T-cell (primary cell): ENCODE results near the gene PLEKHM3. TPM values are rescaled to one million over a fixed set of nuclear protein-coding genes. Genes with fewer than 3 reads are reported as not detected.

ENCODE experiments used
- ATAC-seq, 4 experiments: fragments of 200-7000 bp in 3 of 4; fragments of 150-1000 bp in 1 of 4; cut with Tn5 transposase; replicated peaks in 1 of 4; 1 replicate in 3 of 4; 2 replicates in 1 of 4; pipeline ENCODE4 v1.10.0; 2021; ENCODE audit warnings: moderate library complexity in 3 of 4, mild to moderate bottlenecking in 2 of 4, moderate number of reproducible peaks in 1 of 4
- CTCF ChIA-PET, 2 donors: fragments of 300-600 bp; sonication (Branson Sonifier 250); formaldehyde crosslinking; loops; one replicate each; lab custom pipeline; 2022; ENCODE audit warnings: antibody characterized with exemption in 2 of 2; lab: Charles Lee
- POLR2A ChIA-PET, 2 donors: fragments of 300-600 bp; sonication (Branson Sonifier 250); formaldehyde crosslinking; loops; one replicate each; lab custom pipeline; 2022; ENCODE audit warnings: antibody characterized with exemption in 2 of 2; lab: Charles Lee
- DNase-seq, 35 experiments: peaks; one replicate each; pipeline versions ENCODE4 v3.0.0 to v3.0.0-alpha.2; 2013 to 2023
- H3K27ac ChIP-seq: one replicate; pipeline ENCODE4 v1.5.1; 2013; ENCODE audit warnings: low read length
- H3K27me3 ChIP-seq, 2 experiments: replicated peaks in 1 of 2; 1 replicate in 1 of 2; 2 replicates in 1 of 2; pipeline versions ENCODE4 v1.6.1 to v1.7.0; 2013; ENCODE audit warnings: low read length in 1 of 2, mixed read lengths in 1 of 2; ENCODE audit not compliant: control insufficient read depth in 2 of 2, insufficient read depth in 2 of 2; ENCODE audit errors: extremely low read depth in 1 of 2
- H3K36me3 ChIP-seq, 2 donors: 1 replicate in 1 of 2; 2 replicates in 1 of 2; pipeline versions ENCODE4 v1.6.1 to v1.7.0; 2013; ENCODE audit warnings: low read length in 1 of 2; ENCODE audit not compliant: control insufficient read depth in 2 of 2, insufficient read depth in 1 of 2; ENCODE audit errors: extremely low read depth in 1 of 2
- H3K4me1 ChIP-seq, 2 experiments: 1 replicate in 1 of 2; 2 replicates in 1 of 2; pipeline versions ENCODE4 v1.6.1 to v1.7.0; 2013; ENCODE audit warnings: low read length in 2 of 2, mixed read lengths in 1 of 2; ENCODE audit not compliant: insufficient read depth in 2 of 2, control insufficient read depth in 1 of 2; ENCODE audit errors: extremely low read depth in 1 of 2
- H3K4me3 ChIP-seq, 2 donors: 1 replicate in 1 of 2; 2 replicates in 1 of 2; pipeline versions ENCODE4 v1.5.1 to v1.7.0; 2013; ENCODE audit warnings: mild to moderate bottlenecking in 2 of 2, low read length in 1 of 2, moderate library complexity in 1 of 2; ENCODE audit not compliant: control insufficient read depth in 1 of 2; ENCODE audit errors: extremely low read depth in 1 of 2
- H3K9me3 ChIP-seq: 2 replicates; pipeline ENCODE4 v1.7.0; 2013
- H3K27ac Mint-ChIP-seq, 2 donors: one replicate each; pipeline ENCODE4 v1.8.0; 2020 to 2021; ENCODE audit warnings: mild to moderate bottlenecking in 2 of 2, mixed read lengths in 2 of 2
- H3K27me3 Mint-ChIP-seq, 2 donors: one replicate each; pipeline ENCODE4 v1.8.0; 2021 to 2022; ENCODE audit warnings: mixed read lengths in 2 of 2
- H3K36me3 Mint-ChIP-seq: one replicate; pipeline ENCODE4 v1.8.0; 2021; ENCODE audit warnings: mixed read lengths
- H3K4me1 Mint-ChIP-seq, 3 donors: one replicate each; pipeline ENCODE4 v1.8.0; 2020 to 2022; ENCODE audit warnings: mixed read lengths in 3 of 3, mild to moderate bottlenecking in 1 of 3
- H3K4me3 Mint-ChIP-seq, 3 donors: one replicate each; pipeline ENCODE4 v1.8.0; 2020 to 2022; ENCODE audit warnings: mild to moderate bottlenecking in 3 of 3, mixed read lengths in 3 of 3, moderate library complexity in 3 of 3
- H3K9me3 Mint-ChIP-seq, 3 donors: one replicate each; pipeline ENCODE4 v1.8.0; 2020 to 2022; ENCODE audit warnings: mixed read lengths in 3 of 3
- WGBS: methylation state at CpG from one replicate; pipeline ENCODE4 v1.1.5; 2013; ENCODE audit warnings: missing lambda C conversion rate; ENCODE audit not compliant: insufficient coverage; 5-methylcytosine and 5-hydroxymethylcytosine counted together
- total RNA-seq, 35 experiments: library from RNA in 6 of 35; stranded (reverse) in 6 of 35; fragments of 120-200 nt in 1 of 35; gene quantifications; one replicate each; pipeline versions ENCODE4 v1.2.1 to v1.2.4 and lab custom pipeline; 2013 to 2026

The PLEKHM3 gene
- total RNA-seq, 5 donors from 2014 or later (not counting 1 experiment from before 2014, with no cell fraction given): 12.3 to 18.1 (median 13.9) TPM

- peaks cover 16% of the 10 kb centered on the region for H3K36me3 Mint-ChIP-seq
- 60% methylated on average over 3 of the region's 7 CpGs for WGBS
- Histone ChIP-seq H3K36me3 (no peaks in the 10 kb centered on the region), H3K9me3 (no peaks in the 10 kb centered on the region), H3K4me3 (no peak overlapping the region), H3K27me3 (no peaks in the 10 kb centered on the region), H3K4me1 (no peaks in the 10 kb centered on the region), H3K27ac (no peak overlapping the region)
- no peak for ATAC-seq
- no peak overlapping the region for H3K4me3 Mint-ChIP-seq
- no peaks in the 10 kb centered on the region for H3K27me3 Mint-ChIP-seq
- no peak overlapping the region for H3K27ac Mint-ChIP-seq
- H3K4me1 Mint-ChIP-seq: no peaks in the 10 kb centered on the region
- no peaks in the 10 kb centered on the region for H3K9me3 Mint-ChIP-seq
- POLR2A ChIA-PET: no interaction called here
- no peak for DNase-seq
- CTCF ChIA-PET: no interaction called here
Observed at GRCh38 chr2:207869784-207870778, 155.2 kb downstream of the PLEKHM3 start.

DNA sequence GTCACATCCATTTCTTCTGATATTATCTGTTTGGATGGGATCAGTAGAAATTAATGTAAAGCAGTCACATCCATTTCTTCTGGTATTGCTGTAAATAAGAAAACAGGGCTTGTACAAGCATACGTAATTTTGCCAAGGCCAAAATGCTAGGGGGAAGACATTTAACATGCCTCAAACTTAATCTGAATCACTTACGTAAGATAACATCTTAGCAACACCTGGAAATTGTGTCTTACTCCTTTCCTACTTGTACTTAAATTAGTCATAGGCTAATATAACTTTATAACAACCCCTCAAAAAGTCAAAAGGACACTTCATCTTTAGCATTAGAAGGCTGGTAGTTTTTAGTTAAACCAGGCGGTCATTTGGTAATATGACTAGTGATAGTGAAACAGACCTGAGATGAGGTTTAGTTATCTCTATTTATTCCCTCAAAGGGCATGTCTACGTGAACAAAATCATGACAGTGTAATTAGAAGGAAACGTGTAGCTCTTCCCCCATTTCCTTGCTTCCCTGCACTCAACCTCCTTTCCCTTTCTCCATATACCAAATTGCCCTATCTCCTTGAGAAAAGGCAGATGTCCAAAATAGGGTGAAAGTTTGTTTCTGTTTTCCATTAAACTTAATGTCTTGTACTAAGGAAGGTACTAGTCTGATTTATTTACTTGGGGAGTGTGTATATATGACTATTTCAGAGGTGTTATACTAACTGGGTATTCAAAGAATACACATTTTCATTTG lies 156.3 kb downstream of the PLEKHM3 start:
- ATAC-seq (no peak), DNase-seq (no peak)
- H3K4me3 ChIP-seq: no peak overlapping the region
- CTCF ChIA-PET: no interaction called here
- Mint-ChIP-seq H3K4me1 (no peaks in the 10 kb centered on the region), H3K27me3 (no peaks in the 10 kb centered on the region), H3K9me3 (no peaks in the 10 kb centered on the region), H3K36me3 (peaks cover 16% of the 10 kb centered on the region), H3K4me3 (no peak overlapping the region), H3K27ac (no peak overlapping the region)
- H3K27ac ChIP-seq: no peak overlapping the region
- no peaks in the 10 kb centered on the region for H3K4me1 ChIP-seq
- no peaks in the 10 kb centered on the region for H3K36me3 ChIP-seq
- H3K27me3 ChIP-seq: no peaks in the 10 kb centered on the region
- WGBS: no CpG with 5 or more reads among the region's 5 CpGs
- POLR2A ChIA-PET: no interaction called here
- no peaks in the 10 kb centered on the region for H3K9me3 ChIP-seq

- DNase-seq: no peak
- H3K4me3 Mint-ChIP-seq: no peak overlapping the region
- H3K9me3 Mint-ChIP-seq: no peaks in the 10 kb centered on the region
- H3K36me3 Mint-ChIP-seq: peaks cover 15% of the 10 kb centered on the region
- Histone ChIP-seq H3K4me1 (no peaks in the 10 kb centered on the region), H3K4me3 (no peak overlapping the region), H3K9me3 (no peaks in the 10 kb centered on the region), H3K27me3 (no peaks in the 10 kb centered on the region), H3K27ac (no peak overlapping the region), H3K36me3 (no peaks in the 10 kb centered on the region)
- WGBS: no CpG with 5 or more reads among the region's 1 CpG
- ChIA-PET CTCF (interaction anchor here in 1 of 2 donors (0.6 kb wide), 1 partner anchor 33 kb away, joined by 3 read pairs; no protein-coding TSS in a partner anchor), POLR2A (interaction anchor here in 1 of 2 donors (0.8 kb wide), 1 partner anchor 1759 kb away, joined by 3 read pairs; no protein-coding TSS in a partner anchor)
- H3K27me3 Mint-ChIP-seq: no peaks in the 10 kb centered on the region
- no peak overlapping the region for H3K27ac Mint-ChIP-seq
- no peaks in the 10 kb centered on the region for H3K4me1 Mint-ChIP-seq
- no peak for ATAC-seq
Observed at GRCh38 chr2:207867905-207868304, 157.4 kb downstream of the PLEKHM3 start.

DNA sequence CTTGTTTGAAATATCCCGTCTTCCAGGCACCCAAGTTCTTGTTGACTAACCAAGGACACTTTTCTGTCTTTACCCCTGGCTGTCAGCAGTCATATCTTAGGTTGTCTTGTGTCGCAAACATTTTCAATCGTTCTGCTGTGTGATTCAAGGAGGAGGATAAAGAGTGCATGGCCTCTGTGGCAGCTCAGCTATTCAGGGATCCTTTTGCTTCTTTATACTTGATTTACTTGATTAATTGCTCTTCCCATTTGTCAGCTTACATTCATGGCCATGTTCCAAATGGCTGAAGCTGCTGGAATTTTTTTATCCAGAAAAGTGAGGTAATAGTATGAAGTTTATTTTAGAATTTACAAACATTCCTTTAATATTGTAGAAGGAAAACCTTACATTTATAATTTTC lies 158.3 kb downstream of the PLEKHM3 start:
- H3K4me3 ChIP-seq: no peak overlapping the region
- WGBS: no CpG with 5 or more reads among the region's 3 CpGs
- Mint-ChIP-seq H3K27me3 (no peaks in the 10 kb centered on the region), H3K4me1 (no peaks in the 10 kb centered on the region), H3K9me3 (no peaks in the 10 kb centered on the region), H3K4me3 (no peak overlapping the region), H3K36me3 (peaks cover 12% of the 10 kb centered on the region), H3K27ac (no peak overlapping the region)
- no peak for DNase-seq
- H3K4me1 ChIP-seq: no peaks in the 10 kb centered on the region
- CTCF ChIA-PET: no interaction called here
- no peaks in the 10 kb centered on the region for H3K27me3 ChIP-seq
- no peaks in the 10 kb centered on the region for H3K36me3 ChIP-seq
- POLR2A ChIA-PET: no interaction called here
- no peak for ATAC-seq
- H3K9me3 ChIP-seq: no peaks in the 10 kb centered on the region
- H3K27ac ChIP-seq: no peak overlapping the region

- Mint-ChIP-seq H3K4me1 (no peaks in the 10 kb centered on the region), H3K4me3 (no peak overlapping the region)
Observed at GRCh38 chr2:207865210-207865609, 160.1 kb downstream of the PLEKHM3 start.

GRCh38 chr2:207863345-207863744 lies 162.0 kb downstream of the PLEKHM3 start:
- H3K36me3 Mint-ChIP-seq: peaks cover 32% of the 10 kb centered on the region
- H3K27ac Mint-ChIP-seq: no peak overlapping the region
- no peak overlapping the region for H3K4me3 Mint-ChIP-seq
- no peak for ATAC-seq
- Histone ChIP-seq H3K27me3 (no peaks in the 10 kb centered on the region), H3K36me3 (peaks cover 0 to 3% of the 10 kb centered on the region in 2 donors), H3K4me3 (no peak overlapping the region), H3K4me1 (no peaks in the 10 kb centered on the region), H3K27ac (no peak overlapping the region), H3K9me3 (no peaks in the 10 kb centered on the region)
- H3K4me1 Mint-ChIP-seq: no peaks in the 10 kb centered on the region
- 92% methylated on average over 8 of the region's 10 CpGs for WGBS
- ChIA-PET POLR2A (no interaction called here), CTCF (no interaction called here)
- no peaks in the 10 kb centered on the region for H3K9me3 Mint-ChIP-seq
- no peaks in the 10 kb centered on the region for H3K27me3 Mint-ChIP-seq
- no peak for DNase-seq

More at GRCh38 chr2:207865210-207865609, 160.1 kb downstream of the PLEKHM3 start:
- Mint-ChIP-seq H3K27ac (no peak overlapping the region), H3K36me3 (peaks cover 24% of the 10 kb centered on the region), H3K9me3 (no peaks in the 10 kb centered on the region), H3K27me3 (no peaks in the 10 kb centered on the region)
- no peaks in the 10 kb centered on the region for H3K4me1 ChIP-seq
- DNase-seq (no peak), ATAC-seq (no peak)
- no peaks in the 10 kb centered on the region for H3K36me3 ChIP-seq
- H3K27me3 ChIP-seq: no peaks in the 10 kb centered on the region
- H3K4me3 ChIP-seq: no peak overlapping the region
- H3K27ac ChIP-seq: no peak overlapping the region
- POLR2A ChIA-PET: interaction anchor here in 1 of 2 donors (0.6 kb wide), 1 partner anchor 1073 kb away, joined by 3 read pairs; no protein-coding TSS in a partner anchor
- CTCF ChIA-PET: interaction anchor here in 1 of 2 donors (0.6 kb wide), 1 partner anchor 177 kb away, joined by 3 read pairs; no protein-coding TSS in a partner anchor
- 73% methylated on average over 1 of the region's 5 CpGs for WGBS
- no peaks in the 10 kb centered on the region for H3K9me3 ChIP-seq
